Measurements from ENCODE around the gene FARS2.

The FARS2 gene

GRCh38 chr6:5247201-5247600 lies 14.1 kb upstream of the FARS2 start:
- in situ Hi-C loops (cut with MboI; ENCODE audit: low pct_unique_long_range_greater_than_20kb, low sequenced_read_pairs) = no loop called here
- no peak for DNase-seq

DNA sequence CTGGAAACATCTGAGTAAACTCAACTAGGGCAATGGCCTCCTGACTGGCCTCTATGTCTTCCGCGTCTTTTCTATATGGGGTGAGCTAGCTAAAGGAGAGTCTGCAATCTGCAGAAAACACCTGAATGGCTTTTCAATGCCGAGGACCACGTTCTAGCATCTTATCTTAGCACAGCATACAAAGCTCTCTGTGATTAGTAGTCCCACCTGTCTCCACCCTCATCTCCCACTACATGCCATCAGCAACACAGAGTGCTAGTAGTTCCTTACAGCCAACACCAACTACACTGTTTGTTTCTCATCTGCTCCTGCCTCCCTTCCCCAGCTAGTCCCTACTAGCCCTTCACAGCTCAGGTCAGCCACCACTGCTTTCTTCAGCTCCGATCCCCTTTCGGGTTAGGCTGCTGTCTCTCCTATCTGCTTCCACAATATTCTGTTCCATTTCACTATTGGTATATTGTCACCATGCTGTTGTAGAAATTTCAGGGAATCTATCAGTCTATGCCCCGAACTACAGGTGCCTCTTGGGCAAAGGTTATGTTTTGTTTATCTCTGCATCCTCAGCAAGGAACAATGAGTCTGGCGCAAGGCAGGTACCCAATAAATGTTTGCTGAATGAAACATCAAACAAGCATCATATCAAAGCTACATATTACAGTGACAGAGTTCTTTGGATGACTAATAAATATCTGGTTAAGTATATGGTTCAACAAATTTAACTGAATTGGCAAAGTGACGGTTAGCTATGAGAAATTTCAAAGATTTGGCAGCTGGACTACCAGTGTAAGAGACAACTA lies 12.8 kb upstream of the FARS2 start:
- no peak for DNase-seq
- in situ Hi-C loops (cut with MboI; ENCODE audit: low pct_unique_long_range_greater_than_20kb, low sequenced_read_pairs) = no loop called here

- no peak for DNase-seq
- in situ Hi-C loops (cut with MboI; ENCODE audit: low pct_unique_long_range_greater_than_20kb, low sequenced_read_pairs) = no loop called here
Observed at GRCh38 chr6:5249451-5250122, 11.7 kb upstream of the FARS2 start.

GRCh38 chr6:5250451-5250850 lies 10.9 kb upstream of the FARS2 start:
- DNase-seq = no peak
- in situ Hi-C loops (cut with MboI; ENCODE audit: low pct_unique_long_range_greater_than_20kb, low sequenced_read_pairs) = no loop called here

- in situ Hi-C loops (cut with MboI; ENCODE audit: low pct_unique_long_range_greater_than_20kb, low sequenced_read_pairs) = no loop called here
- DNase-seq = no peak
Observed at GRCh38 chr6:5250911-5251310, 10.4 kb upstream of the FARS2 start.

DNA sequence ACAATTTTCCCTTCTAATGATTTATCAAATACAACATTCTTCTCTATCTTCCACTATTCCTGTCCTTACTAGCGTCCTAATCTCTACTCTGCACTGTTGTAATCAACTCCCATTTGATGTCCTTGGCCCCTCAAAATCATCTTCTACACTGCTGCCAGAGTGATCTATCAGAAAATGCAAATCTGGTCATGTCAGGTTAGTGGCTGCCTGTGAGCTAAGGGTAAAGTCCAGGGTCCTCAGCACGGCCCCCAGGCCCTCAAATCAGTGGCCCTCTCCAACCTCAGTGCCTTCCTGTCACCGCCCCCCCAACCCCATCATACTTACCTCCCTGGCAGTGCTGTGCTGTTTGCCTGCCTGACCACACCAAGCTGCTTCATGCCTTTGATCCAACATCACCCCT lies 4.4 kb upstream of the FARS2 start:
- in situ Hi-C loops (cut with MboI; ENCODE audit: low pct_unique_long_range_greater_than_20kb, low sequenced_read_pairs) = no loop called here
- no peak for DNase-seq

GRCh38 chr6:5257400-5257799 lies 3.9 kb upstream of the FARS2 start:
- DNase-seq = no peak
- in situ Hi-C loops (cut with MboI; ENCODE audit: low pct_unique_long_range_greater_than_20kb, low sequenced_read_pairs) = no loop called here

- no peak for DNase-seq
- in situ Hi-C loops (cut with MboI; ENCODE audit: low pct_unique_long_range_greater_than_20kb, low sequenced_read_pairs) = no loop called here
Observed at GRCh38 chr6:5259428-5259827, 1.9 kb upstream of the FARS2 start.

- peak; percentile 61 for DNase-seq
- in situ Hi-C loops (cut with MboI; ENCODE audit: low pct_unique_long_range_greater_than_20kb, low sequenced_read_pairs) = no loop called here
Observed at GRCh38 chr6:5260111-5260620, 1.1 kb upstream of the FARS2 start.

GRCh38 chr6:5261545-5262109 lies 314 bp downstream of the FARS2 start:
- DNase-seq = peak; percentile 25
- in situ Hi-C loops (cut with MboI; ENCODE audit: low pct_unique_long_range_greater_than_20kb, low sequenced_read_pairs) = no loop called here

GRCh38 chr6:5266423-5266822 lies 5.1 kb downstream of the FARS2 start:
- in situ Hi-C loops (cut with MboI; ENCODE audit: low pct_unique_long_range_greater_than_20kb, low sequenced_read_pairs) = no loop called here
- DNase-seq = no peak

DNA sequence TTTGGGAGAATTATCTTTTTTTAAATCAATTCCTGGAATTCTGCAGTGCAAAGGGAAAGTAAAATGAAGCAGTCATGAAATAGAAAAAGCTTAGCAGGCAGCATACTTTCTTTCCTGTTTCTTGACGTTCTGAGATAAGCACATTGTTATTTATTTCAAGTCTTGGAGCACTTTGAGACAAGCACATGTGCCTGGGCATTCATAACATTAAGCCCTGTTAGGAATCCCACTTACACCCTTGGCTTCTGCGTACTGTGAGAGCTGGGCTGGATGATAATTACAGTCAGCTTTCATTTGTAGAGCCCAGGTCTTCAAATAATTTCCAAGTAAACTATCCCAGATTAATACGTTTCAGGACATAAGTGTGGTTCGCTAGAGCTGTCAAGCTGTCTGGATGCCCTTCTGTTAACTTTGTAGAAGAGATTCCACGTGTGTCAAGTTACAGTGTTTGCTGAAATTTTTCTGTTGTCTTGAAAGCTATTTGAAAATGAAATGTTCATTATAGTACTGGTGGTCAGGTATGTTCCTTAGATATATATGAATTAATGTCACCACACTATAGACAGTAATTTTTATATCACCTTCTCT lies 8.9 kb downstream of the FARS2 start:
- no peak for DNase-seq
- in situ Hi-C loops (cut with MboI; ENCODE audit: low pct_unique_long_range_greater_than_20kb, low sequenced_read_pairs) = no loop called here

GRCh38 chr6:5271926-5272325 lies 10.6 kb downstream of the FARS2 start:
- in situ Hi-C loops (cut with MboI; ENCODE audit: low pct_unique_long_range_greater_than_20kb, low sequenced_read_pairs) = no loop called here
- no peak for DNase-seq

DNA sequence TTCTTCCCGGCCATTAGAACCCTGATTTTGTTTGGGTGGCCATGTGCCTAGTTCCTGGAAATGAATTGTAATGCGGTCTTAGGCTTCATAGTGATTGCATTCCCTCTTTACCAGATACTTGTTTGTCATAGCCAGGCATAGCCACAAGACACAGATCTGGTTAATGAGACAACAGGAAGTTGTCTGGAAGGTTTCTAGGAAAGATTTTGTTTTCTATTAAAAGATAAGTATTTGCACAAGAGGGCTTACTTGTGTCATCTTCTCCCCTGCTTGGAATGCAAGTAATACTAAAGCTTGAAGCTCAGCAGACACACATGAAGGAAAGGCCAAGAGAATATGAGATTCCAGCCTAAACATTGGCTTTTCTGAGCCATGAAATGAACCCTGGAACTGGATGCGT lies 12.9 kb downstream of the FARS2 start:
- no peak for DNase-seq
- in situ Hi-C loops (cut with MboI; ENCODE audit: low pct_unique_long_range_greater_than_20kb, low sequenced_read_pairs) = no loop called here

DNA sequence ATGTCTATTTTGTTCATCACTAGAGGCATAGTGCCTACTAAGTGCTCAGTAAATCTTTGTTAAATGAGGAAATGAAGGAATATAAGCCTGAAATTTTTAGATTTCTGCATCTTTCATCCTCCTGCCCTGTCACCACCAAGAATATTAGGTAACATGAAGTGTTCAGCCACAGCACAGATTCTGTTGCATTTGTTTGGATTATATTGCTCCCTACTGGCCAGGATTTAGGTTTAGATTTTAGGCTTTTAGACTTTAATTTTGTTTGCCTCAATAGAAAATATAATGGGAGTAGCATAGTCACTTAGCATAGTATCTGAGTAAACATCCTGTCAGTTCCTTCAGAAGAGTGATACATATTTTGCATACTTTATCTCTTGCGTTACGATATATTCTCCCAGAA lies 14.2 kb downstream of the FARS2 start:
- in situ Hi-C loops (cut with MboI; ENCODE audit: low pct_unique_long_range_greater_than_20kb, low sequenced_read_pairs) = no loop called here
- no peak for DNase-seq

DNA sequence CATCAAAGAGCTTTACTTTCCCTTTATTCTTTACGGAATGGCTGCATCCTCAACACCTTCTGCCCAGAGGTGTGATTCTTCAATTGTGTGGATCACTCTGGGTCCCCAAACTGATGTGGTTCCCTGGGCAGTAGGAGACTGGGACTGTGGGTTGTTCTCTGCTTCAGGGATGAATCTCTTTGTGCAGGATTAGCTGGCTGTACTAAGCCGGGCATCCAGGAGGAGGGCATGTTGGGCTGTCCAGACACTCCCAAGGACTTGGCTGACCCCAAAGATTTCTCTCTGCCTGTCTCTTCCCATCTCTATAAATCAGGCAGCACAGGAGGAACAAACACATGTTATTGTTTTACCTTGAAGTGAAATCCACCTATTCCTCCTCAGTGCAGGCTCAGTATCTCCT lies 15.3 kb downstream of the FARS2 start:
- in situ Hi-C loops (cut with MboI; ENCODE audit: low pct_unique_long_range_greater_than_20kb, low sequenced_read_pairs) = no loop called here
- no peak for DNase-seq

GRCh38 chr6:5277589-5277988 lies 16.3 kb downstream of the FARS2 start:
- DNase-seq = no peak
- in situ Hi-C loops (cut with MboI; ENCODE audit: low pct_unique_long_range_greater_than_20kb, low sequenced_read_pairs) = no loop called here

DNA sequence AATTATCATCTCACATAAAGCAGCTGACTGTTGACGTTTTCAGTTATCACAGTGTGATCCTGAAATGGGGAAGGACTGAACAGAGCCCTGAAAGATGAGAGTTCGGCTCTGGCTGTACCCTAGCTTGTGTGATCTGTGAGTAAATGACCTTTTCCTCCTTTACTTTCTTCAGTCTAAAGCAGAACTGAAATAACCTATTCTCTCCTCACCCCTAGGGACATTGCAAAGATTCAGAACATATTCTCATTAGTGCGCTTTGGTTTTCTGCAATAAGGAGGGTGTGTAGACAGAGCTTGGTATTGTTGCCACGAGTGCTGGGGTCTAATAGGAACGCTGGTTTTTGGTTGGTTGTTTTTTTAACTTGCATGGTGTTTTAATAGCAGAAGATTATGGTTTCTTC lies 16.7 kb downstream of the FARS2 start:
- DNase-seq = no peak
- in situ Hi-C loops (cut with MboI; ENCODE audit: low pct_unique_long_range_greater_than_20kb, low sequenced_read_pairs) = no loop called here

GRCh38 chr6:5278565-5279120 lies 17.3 kb downstream of the FARS2 start:
- no peak for DNase-seq
- in situ Hi-C loops (cut with MboI; ENCODE audit: low pct_unique_long_range_greater_than_20kb, low sequenced_read_pairs) = no loop called here

GRCh38 chr6:5279891-5280338 lies 18.6 kb downstream of the FARS2 start:
- in situ Hi-C loops (cut with MboI; ENCODE audit: low pct_unique_long_range_greater_than_20kb, low sequenced_read_pairs) = no loop called here
- DNase-seq = no peak
